SU-DHL-6 (cell line): Measurements from ENCODE around the gene EXOC2.

Source experiments
- CTCF ChIP-seq: fragments of 200-600 bp; sonication (generic); IDR thresholded peaks from one replicate; pipeline ENCODE4 v1.5.1; 2017; ENCODE audit warnings: antibody characterized with exemption, mild to moderate bottlenecking, low read length, moderate library complexity; ENCODE audit not compliant: insufficient read depth, poor library complexity, severe bottlenecking
- EZH2phosphoT487 ChIP-seq: fragments of 200-600 bp; sonication (generic), shearing (Covaris generic); conservative IDR thresholded peaks from 2 replicates; pipeline ENCODE4 v1.6.1; 2018; ENCODE audit warnings: mild to moderate bottlenecking, antibody characterized with exemption, low read length, moderate library complexity, mixed read lengths

- TF ChIP-seq CTCF (no peak), EZH2phosphoT487 (no peak)
Observed at GRCh38 chr6:467671-468082, 225.3 kb downstream of the EXOC2 start.
